A549 (cell line): ENCODE measurements around the gene SCT. TPM values are rescaled to one million over a fixed set of nuclear protein-coding genes. Genes with fewer than 3 reads are reported as not detected.

Experiments
- ATAC-seq, 2 experiments: fragments of 200-7000 bp in 1 of 2; fragments of >200 bp in 1 of 2; cut with Nextera tagmentation in 1 of 2; cut with Tn5 transposase in 1 of 2; 3 replicates each; pipeline versions ENCODE4 v1.8.0 to v1.9.1; 2018 to 2020; ENCODE audit warnings: mild to moderate bottlenecking in 1 of 2, moderate library complexity in 1 of 2
- CTCF ChIA-PET: fragments of 300-600 bp; sonication (Branson Sonifier 250); formaldehyde crosslinking; extraction: SDS; loops from one replicate; lab custom pipeline; 2021; ENCODE audit warnings: antibody characterized with exemption, inconsistent platforms; lab: Yijun Ruan, JAX
- POLR2A ChIA-PET: fragments of 350-600 bp; formaldehyde crosslinking; extraction: SDS; loops from one replicate; lab custom pipeline; 2021; ENCODE audit warnings: antibody characterized with exemption, inconsistent platforms; lab: Yijun Ruan, JAX
- DNase-seq, 2 experiments: peaks; one replicate each; pipeline versions ENCODE4 v3.0.0 to v3.0.0-alpha.2; 2011 to 2016; ENCODE audit warnings: low read depth in 1 of 2, low spot score in 1 of 2
- FAIRE-seq: peaks from 2 replicates; lab custom pipeline; 2011; peaks lifted over from hg19 to GRCh38; lab: Jason Lieb, UNC
- H3K27ac ChIP-seq, 2 experiments: fragments of >200 bp; sonication (Bioruptor Twin); formaldehyde crosslinking; 3 replicates each; pipeline ENCODE4 v1.5.1; 2016 to 2017
- H3K4me1 ChIP-seq: fragments of >200 bp; sonication (Bioruptor Twin); formaldehyde crosslinking; 3 replicates; pipeline ENCODE4 v1.6.1; 2016
- H3K4me2 ChIP-seq: fragments of >200 bp; sonication (Bioruptor Twin); formaldehyde crosslinking; 3 replicates; pipeline ENCODE4 v1.6.1; 2016
- H3K4me3 ChIP-seq: fragments of >200 bp; sonication (Bioruptor Twin); formaldehyde crosslinking; 3 replicates; pipeline ENCODE4 v1.5.1; 2016
- H3K9me3 ChIP-seq: fragments of >200 bp; sonication (Bioruptor Twin); formaldehyde crosslinking; 3 replicates; pipeline ENCODE4 v1.6.1; 2016
- CTCF ChIP-seq: fragments of >200 bp; sonication (Bioruptor Twin); formaldehyde crosslinking; IDR thresholded peaks from 3 replicates; pipeline ENCODE4 v1.5.1; 2016
- EHF ChIP-seq: fragments of 250-450 bp; sonication (Bioruptor Pico); IDR thresholded peaks from 2 replicates; pipeline ENCODE4 v1.5.0; 2020; ENCODE audit warnings: mild to moderate bottlenecking
- ESRRA ChIP-seq: fragments of 150-350 bp; IDR thresholded peaks from 2 replicates; pipeline ENCODE4 v1.6.1; 2014; ENCODE audit warnings: mild to moderate bottlenecking, low read length, borderline replicate concordance
- FOSL2 ChIP-seq, 2 experiments: fragments of 450-650 bp in 1 of 2; fragments of >200 bp in 1 of 2; sonication (Bioruptor Twin) in 1 of 2; formaldehyde crosslinking; IDR thresholded peaks; 2 replicates each; pipeline versions ENCODE4 v1.5.0 to v1.6.1; 2016 to 2020; ENCODE audit warnings: mild to moderate bottlenecking in 1 of 2, moderate library complexity in 1 of 2
- GATA3 ChIP-seq: IDR thresholded peaks from 2 replicates; pipeline ENCODE4 v1.6.1; 2012; ENCODE audit warnings: borderline replicate concordance
- HEYL ChIP-seq: fragments of 250-450 bp; sonication (Bioruptor Pico); IDR thresholded peaks from 2 replicates; pipeline ENCODE4 v1.8.0; 2021; ENCODE audit warnings: mild to moderate bottlenecking, moderate library complexity
- JUN ChIP-seq, 2 experiments: fragments of >200 bp; sonication (Bioruptor Twin); formaldehyde crosslinking; IDR thresholded peaks; 2 replicates in 1 of 2; 3 replicates in 1 of 2; pipeline ENCODE4 v1.6.1; 2016 to 2017
- KDM1A ChIP-seq: fragments of 200-600 bp; sonication (generic); IDR thresholded peaks from 2 replicates; pipeline ENCODE4 v1.6.1; 2016; ENCODE audit warnings: low read depth, mild to moderate bottlenecking
- MAFK ChIP-seq: fragments of 450-650 bp; IDR thresholded peaks from 2 replicates; pipeline ENCODE4 v1.6.1; 2014; ENCODE audit not compliant: partially characterized antibody
- NR3C1 ChIP-seq: fragments of >200 bp; sonication (Bioruptor Twin); formaldehyde crosslinking; IDR thresholded peaks from 3 replicates; pipeline ENCODE4 v1.6.1; 2017
- POLR2A ChIP-seq: IDR thresholded peaks from 2 replicates; pipeline ENCODE4 v1.6.1; 2012; ENCODE audit warnings: mild to moderate bottlenecking, low read length
- POLR2AphosphoS2 ChIP-seq: conservative IDR thresholded peaks from 2 replicates; pipeline ENCODE4 v1.6.1; 2012; ENCODE audit warnings: low read length, improper control_type of control experiment, inconsistent platforms
- RCOR1 ChIP-seq: fragments of 150-350 bp; IDR thresholded peaks from 2 replicates; pipeline ENCODE4 v1.6.1; 2014; ENCODE audit warnings: antibody characterized with exemption, low read length, low read depth
- RFX5 ChIP-seq: fragments of 450-650 bp; IDR thresholded peaks from 2 replicates; pipeline ENCODE4 v1.7.1; 2014; ENCODE audit warnings: antibody characterized with exemption, mild to moderate bottlenecking, moderate library complexity
- ZC3H11A ChIP-seq: fragments of 450-650 bp; IDR thresholded peaks from 2 replicates; pipeline ENCODE4 v1.6.1; 2014; ENCODE audit warnings: antibody characterized with exemption, mild to moderate bottlenecking
- WGBS: methylation state at CpG from one replicate; pipeline ENCODE4 v1.1.6; 2017; ENCODE audit errors: missing lambda C conversion rate; 5-methylcytosine and 5-hydroxymethylcytosine counted together
- polyA plus RNA-seq, 4 experiments: library from polyadenylated mRNA; depleted of rRNA in 3 of 4; stranded (reverse); fragments of >200 nt; fragmentation: RNase III in 1 of 4; extraction: RNeasy Plus Mini Kit Qiagen cat#74134 plus additional on column Dnase treatment in 1 of 4; gene quantifications; 2 replicates in 3 of 4; 3 replicates in 1 of 4; pipeline ENCODE4 v1.2.3, GENCODE V29; 2011 to 2017
- TF ChIP-seq, protein P1 (sequence below): fragments of 250-450 bp; sonication (Bioruptor Pico); IDR thresholded peaks from 2 replicates; pipeline ENCODE4 v1.5.0; 2020; ENCODE audit warnings: low read depth, mild to moderate bottlenecking, moderate library complexity
- TF ChIP-seq, protein P2 (sequence below): IDR thresholded peaks from 2 replicates; pipeline ENCODE4 v1.6.1; 2012

SCT gene
- polyA plus RNA-seq, 2 of the 4 experiments (the other 2 are of a cell fraction): not detected

DNA sequence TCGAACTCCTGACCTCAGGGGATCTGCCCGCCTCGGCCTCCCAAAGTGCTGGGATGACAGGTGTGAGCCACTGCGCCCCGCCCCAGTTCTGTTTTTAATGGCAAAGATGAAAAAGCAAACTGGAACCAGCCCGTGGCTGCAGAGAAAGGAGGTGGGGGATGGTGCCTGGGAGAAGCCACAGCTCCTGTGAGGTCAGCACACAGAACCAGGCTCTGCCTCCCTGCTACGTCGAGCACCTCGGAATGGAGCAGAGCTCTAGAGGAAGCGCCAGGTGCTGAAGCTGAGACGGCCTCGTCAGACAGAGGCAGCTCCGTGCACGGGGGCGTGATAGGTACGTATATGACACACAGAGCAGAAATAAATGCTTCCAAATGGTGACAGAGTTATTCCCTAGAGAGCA lies 18.6 kb upstream of the SCT start:
- ChIA-PET CTCF (interaction anchor here (1.5 kb wide), 1 partner anchor 10 kb away, joined by 5 read pairs; no protein-coding TSS in a partner anchor), POLR2A (interaction anchor here (1.0 kb wide), 1 partner anchor 10 kb away, joined by 3 read pairs; no protein-coding TSS in a partner anchor)
- FAIRE-seq: no peak
- no peak for ATAC-seq
- Histone ChIP-seq H3K9me3 (no peaks in the 10 kb centered on the region), H3K4me2 (no peak overlapping the region), H3K4me3 (no peak overlapping the region), H3K27ac (no peak overlapping the region)
- no peak for DNase-seq
- 89% methylated on average over 16 of the region's 16 CpGs for WGBS
- TF ChIP-seq ZC3H11A (no peak), RCOR1 (no peak), POLR2A (no peak), FOSL2 (IDR thresholded peaks at IDR 0.05) (no peak), FOSL2 (CRISPR knock-in tag; IDR thresholded peaks at IDR 0.05) (no peak)
- TF ChIP-seq, all 56 proteins: peak for 0
- H3K4me1 ChIP-seq: peaks cover 15% of the 10 kb centered on the region; the same call in 2 of the 3 replicates

DNA sequence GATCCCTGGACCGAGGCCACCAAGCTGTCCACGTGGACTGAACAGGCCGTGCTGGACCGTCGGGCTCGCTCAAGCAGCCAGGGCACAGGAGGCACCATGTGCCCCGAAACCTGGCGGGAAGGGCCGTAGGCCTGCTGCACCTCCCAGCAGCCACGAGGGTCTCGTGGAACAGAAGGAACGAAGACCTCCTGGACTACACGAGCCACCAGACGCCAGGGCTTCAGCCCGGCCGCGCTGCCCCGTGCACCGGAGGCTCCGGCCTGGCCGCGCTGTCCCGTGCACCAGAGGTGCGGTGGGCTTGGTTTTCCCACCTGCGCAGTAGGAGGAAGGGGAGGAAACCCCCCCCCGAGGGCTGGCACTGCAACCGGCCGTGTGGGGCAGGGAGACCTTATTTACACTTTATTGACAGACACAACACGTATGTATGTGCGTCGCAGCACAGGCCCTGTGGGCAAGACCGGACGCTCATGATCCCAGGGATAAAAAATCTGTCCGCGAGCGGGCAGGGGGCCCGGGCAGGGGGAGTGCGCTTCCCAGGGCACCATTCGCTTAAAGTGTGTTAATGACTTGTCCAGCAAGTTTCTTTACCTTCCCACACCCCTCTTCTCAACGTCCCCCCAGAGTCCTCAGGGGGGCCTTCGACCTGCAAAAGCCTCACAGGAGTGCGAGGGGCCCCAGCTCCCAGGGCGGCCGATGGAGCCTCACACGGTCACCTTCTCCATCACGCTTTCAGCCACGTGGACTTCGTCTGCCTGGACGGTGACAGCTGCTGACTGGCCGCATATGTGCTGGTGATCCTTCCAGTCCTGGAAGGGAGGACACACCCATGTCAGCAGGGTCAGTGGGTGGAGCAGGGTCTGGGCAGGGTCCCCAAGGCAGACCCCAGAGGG lies 17.1 kb upstream of the SCT start:
- ChIA-PET POLR2A (no interaction called here), CTCF (no interaction called here)
- no peak overlapping the region for H3K4me3 ChIP-seq
- ATAC-seq: no peak; a peak in 1 of 6 replicates
- DNase-seq: no peak
- H3K9me3 ChIP-seq: no peaks in the 10 kb centered on the region
- peak overlapping the region in 1 of 2 experiments; percentile 76; a peak in 2 of 6 replicates for H3K27ac ChIP-seq
- 91% methylated on average over 48 of the region's 50 CpGs for WGBS
- no peak overlapping the region for H3K4me2 ChIP-seq
- H3K4me1 ChIP-seq: peaks cover 15% of the 10 kb centered on the region; the same call in 2 of the 3 replicates
- TF ChIP-seq HEYL (CRISPR knock-in tag) (no peak), ESRRA (no peak), JUN (IDR thresholded peaks at IDR 0.05) (no peak), ZC3H11A (no peak), KDM1A (no peak), NR3C1 (no peak), RFX5 (no peak), POLR2AphosphoS2 (no peak), EHF (CRISPR knock-in tag) (no peak), GATA3 (no peak)
- TF ChIP-seq, protein P1, sequence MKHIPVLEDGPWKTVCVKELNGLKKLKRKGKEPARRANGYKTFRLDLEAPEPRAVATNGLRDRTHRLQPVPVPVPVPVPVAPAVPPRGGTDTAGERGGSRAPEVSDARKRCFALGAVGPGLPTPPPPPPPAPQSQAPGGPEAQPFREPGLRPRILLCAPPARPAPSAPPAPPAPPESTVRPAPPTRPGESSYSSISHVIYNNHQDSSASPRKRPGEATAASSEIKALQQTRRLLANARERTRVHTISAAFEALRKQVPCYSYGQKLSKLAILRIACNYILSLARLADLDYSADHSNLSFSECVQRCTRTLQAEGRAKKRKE (CRISPR knock-in tag): no peak
- no peak for FAIRE-seq

- H3K27ac ChIP-seq: peak overlapping the region; percentile 60 to 76; a peak in 5 of 6 replicates
- DNase-seq: no peak
- ChIA-PET CTCF (no interaction called here), POLR2A (no interaction called here)
- FAIRE-seq: no peak
- TF ChIP-seq JUN (IDR thresholded peaks at IDR 0.05): no peak
- TF ChIP-seq MAFK: peak; percentile 9
- TF ChIP-seq, protein P2, sequence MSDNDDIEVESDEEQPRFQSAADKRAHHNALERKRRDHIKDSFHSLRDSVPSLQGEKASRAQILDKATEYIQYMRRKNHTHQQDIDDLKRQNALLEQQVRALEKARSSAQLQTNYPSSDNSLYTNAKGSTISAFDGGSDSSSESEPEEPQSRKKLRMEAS: 0 out of 2 replicates have a peak, but pooled peaks have one; percentile 23
- no peak for TF ChIP-seq CTCF
- 83% methylated on average over 9 of the region's 9 CpGs for WGBS
- H3K4me1 ChIP-seq: peaks cover 15% of the 10 kb centered on the region; the same call in 2 of the 3 replicates
- peak in 1 of 2 experiments; percentile 9; a peak in 3 of 6 replicates for ATAC-seq
- H3K4me2 ChIP-seq: no peak overlapping the region
- H3K4me3 ChIP-seq: no peak overlapping the region
- H3K9me3 ChIP-seq: no peaks in the 10 kb centered on the region
These were observed 16.4 kb upstream of the SCT start for GRCh38 chr11:643366-643765.
